ENCODE measurements around the gene TFDP1. TPM values are rescaled to one million over a fixed set of nuclear protein-coding genes. Genes with fewer than 3 reads are reported as not detected.

TFDP1 gene
- total RNA-seq, 1 donor from 2014 or later, result 108 TPM

- peaks cover 8% of the 10 kb centered on the region for H3K9me3 Mint-ChIP-seq
- H3K4me1 Mint-ChIP-seq, result peaks cover 3% of the 10 kb centered on the region
- no peak overlapping the region for H3K4me3 Mint-ChIP-seq
- H3K27ac Mint-ChIP-seq (ENCODE audit: unreplicated experiment), result no peak overlapping the region
- H3K27me3 Mint-ChIP-seq (ENCODE audit: low read depth), result no peaks in the 10 kb centered on the region
- no peak for DNase-seq (ENCODE audit: low read depth, low spot score)
- no peak for TF ChIP-seq CTCF (conservative IDR thresholded peaks at IDR 0.05)
- peaks cover 31% of the 10 kb centered on the region for H3K36me3 Mint-ChIP-seq (ENCODE audit: low read depth)
Measured at GRCh38 chr13:113538689-113539058, 45.9 kb upstream of the TFDP1 start.

- DNase-seq (ENCODE audit: low read depth, low spot score), result no peak
- peaks cover 32% of the 10 kb centered on the region for H3K36me3 Mint-ChIP-seq (ENCODE audit: low read depth)
- no peak overlapping the region for H3K4me3 Mint-ChIP-seq
- peaks cover 5% of the 10 kb centered on the region for H3K4me1 Mint-ChIP-seq
- peaks cover 8% of the 10 kb centered on the region for H3K9me3 Mint-ChIP-seq
- no peaks in the 10 kb centered on the region for H3K27me3 Mint-ChIP-seq (ENCODE audit: low read depth)
- no peak overlapping the region for H3K27ac Mint-ChIP-seq (ENCODE audit: unreplicated experiment)
- TF ChIP-seq CTCF (conservative IDR thresholded peaks at IDR 0.05), result no peak
Measured at GRCh38 chr13:113539176-113539575, 45.4 kb upstream of the TFDP1 start.

GRCh38 chr13:113539822-113540221, 44.7 kb upstream of the TFDP1 start:
- no peaks in the 10 kb centered on the region for H3K27me3 Mint-ChIP-seq (ENCODE audit: low read depth)
- H3K4me3 Mint-ChIP-seq, result no peak overlapping the region
- TF ChIP-seq CTCF (conservative IDR thresholded peaks at IDR 0.05), result no peak
- peak overlapping the region; percentile 52 for H3K27ac Mint-ChIP-seq (ENCODE audit: unreplicated experiment)
- H3K36me3 Mint-ChIP-seq (ENCODE audit: low read depth), result peaks cover 36% of the 10 kb centered on the region
- peaks cover 5% of the 10 kb centered on the region for H3K4me1 Mint-ChIP-seq
- peaks cover 8% of the 10 kb centered on the region for H3K9me3 Mint-ChIP-seq
- no peak for DNase-seq (ENCODE audit: low read depth, low spot score)

- H3K36me3 Mint-ChIP-seq (ENCODE audit: low read depth), result peaks cover 38% of the 10 kb centered on the region
- no peak for TF ChIP-seq CTCF (conservative IDR thresholded peaks at IDR 0.05)
- H3K9me3 Mint-ChIP-seq, result peaks cover 8% of the 10 kb centered on the region
- no peak for DNase-seq (ENCODE audit: low read depth, low spot score)
- no peak overlapping the region for H3K27ac Mint-ChIP-seq (ENCODE audit: unreplicated experiment)
- peaks cover 12% of the 10 kb centered on the region for H3K4me1 Mint-ChIP-seq
- no peak overlapping the region for H3K4me3 Mint-ChIP-seq
- H3K27me3 Mint-ChIP-seq (ENCODE audit: low read depth), result no peaks in the 10 kb centered on the region
Measured at GRCh38 chr13:113540523-113540922, 44.0 kb upstream of the TFDP1 start.

GRCh38 chr13:113542751-113543424, 41.7 kb upstream of the TFDP1 start:
- H3K27ac Mint-ChIP-seq (ENCODE audit: unreplicated experiment), result no peak overlapping the region
- H3K36me3 Mint-ChIP-seq (ENCODE audit: low read depth), result peaks cover 37% of the 10 kb centered on the region

More at GRCh38 chr13:113542751-113543424, 41.7 kb upstream of the TFDP1 start:
- TF ChIP-seq CTCF (conservative IDR thresholded peaks at IDR 0.05), result no peak
- no peaks in the 10 kb centered on the region for H3K27me3 Mint-ChIP-seq (ENCODE audit: low read depth)
- peaks cover 22% of the 10 kb centered on the region for H3K4me1 Mint-ChIP-seq
- peaks cover 8% of the 10 kb centered on the region for H3K9me3 Mint-ChIP-seq
- DNase-seq (ENCODE audit: low read depth, low spot score), result no peak
- no peak overlapping the region for H3K4me3 Mint-ChIP-seq

All from neural crest cell (in vitro differentiated cells).